Karpas-422 (cell line): ENCODE measurements around the gene COX7A1. TPM values are rescaled to one million over a fixed set of nuclear protein-coding genes. Genes with fewer than 3 reads are reported as not detected.
A peak's percentile ranks its signal among the peaks of the same experiment; 100 is the strongest.

Experiments
- DNase-seq: peaks from one replicate; pipeline ENCODE4 v3.0.0-alpha.2; 2015
- H2AFZ ChIP-seq: fragments of 200-600 bp; sonication (generic); 2 replicates; pipeline ENCODE4 v1.6.1; 2014; ENCODE audit warnings: antibody characterized with exemption, low read length, mixed read lengths
- H3K27ac ChIP-seq: fragments of 200-600 bp; sonication (generic); 2 replicates; pipeline ENCODE4 v1.5.1; 2014; ENCODE audit warnings: mild to moderate bottlenecking, low read length, moderate library complexity
- H3K27me3 ChIP-seq: fragments of 200-600 bp; sonication (generic); 2 replicates; pipeline ENCODE4 v1.6.1; 2014; ENCODE audit warnings: low read length, mixed read lengths
- H3K36me3 ChIP-seq: fragments of 200-600 bp; sonication (generic); 2 replicates; pipeline ENCODE4 v1.6.1; 2014; ENCODE audit warnings: low read length, mixed read lengths; ENCODE audit not compliant: insufficient read depth
- H3K4me1 ChIP-seq: fragments of 200-600 bp; sonication (generic); 2 replicates; pipeline ENCODE4 v1.6.1; 2014; ENCODE audit warnings: mild to moderate bottlenecking, low read length, mixed read lengths
- H3K4me2 ChIP-seq: fragments of 200-600 bp; sonication (generic); 2 replicates; pipeline ENCODE4 v1.6.1; 2014; ENCODE audit warnings: low read length, low read depth, mild to moderate bottlenecking; ENCODE audit not compliant: poor library complexity, severe bottlenecking
- H3K4me3 ChIP-seq: fragments of 200-600 bp; sonication (generic); 2 replicates; pipeline ENCODE4 v1.5.1; 2014; ENCODE audit warnings: mild to moderate bottlenecking, antibody characterized with exemption, low read length, mixed read lengths
- H3K79me2 ChIP-seq: fragments of 200-600 bp; sonication (generic); 2 replicates; pipeline ENCODE4 v1.6.1; 2014; ENCODE audit warnings: mild to moderate bottlenecking, low read length, mixed read lengths
- H3K9ac ChIP-seq: fragments of 200-600 bp; sonication (generic); 2 replicates; pipeline ENCODE4 v1.6.0; 2014; ENCODE audit warnings: low read length
- H3K9me2 ChIP-seq: fragments of 200-600 bp; sonication (generic), shearing (Covaris generic); replicated peaks from 2 replicates; pipeline ENCODE4 v1.6.0; 2014; ENCODE audit warnings: mild to moderate bottlenecking, low read length, moderate library complexity; ENCODE audit not compliant: insufficient read depth
- H3K9me3 ChIP-seq: fragments of 300-700, 200-600 bp; sonication (generic); 2 replicates; pipeline ENCODE4 v1.6.1; 2014; ENCODE audit warnings: low read length, mixed read lengths
- H4K20me1 ChIP-seq: fragments of 200-600 bp; sonication (generic); 2 replicates; pipeline ENCODE4 v1.6.1; 2014; ENCODE audit warnings: mild to moderate bottlenecking, antibody characterized with exemption, low read length, low read depth; ENCODE audit not compliant: insufficient read depth
- total RNA-seq: library from RNA; depleted of rRNA; stranded (reverse); fragments of >200 nt; shearing (Covaris generic); gene quantifications from 2 replicates; pipeline ENCODE4 v1.2.3, GENCODE V29; 2014; ENCODE audit warnings: low replicate concordance

COX7A1 gene
- total RNA-seq, 1 experiment from 2014 or later, result not detected

DNA sequence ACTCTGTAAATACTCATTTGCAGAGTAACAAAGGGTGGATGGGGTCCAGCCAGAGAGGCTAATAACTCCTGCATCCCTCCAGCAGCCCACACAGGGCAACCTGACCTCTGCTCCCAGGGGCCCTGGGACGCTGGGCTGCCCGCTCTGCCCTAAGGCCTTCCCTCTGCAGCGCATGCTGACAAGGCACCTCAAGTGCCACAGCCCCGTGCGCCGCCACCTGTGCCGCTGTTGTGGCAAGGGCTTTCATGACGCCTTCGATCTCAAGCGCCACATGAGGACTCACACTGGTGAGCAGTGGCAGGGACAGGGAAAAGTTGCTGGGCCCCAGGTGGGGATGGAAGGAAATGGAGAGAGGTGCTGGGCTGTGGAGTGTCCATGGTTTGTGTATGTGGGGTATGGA is 39.6 kb downstream of the COX7A1 start:
- H3K36me3 ChIP-seq, result peaks cover 9% of the 10 kb centered on the region; the same call in 1 of the 2 replicates
- H3K9me2 ChIP-seq, result no peaks in the 10 kb centered on the region
- H3K9me3 ChIP-seq, result no peaks in the 10 kb centered on the region
- no peak overlapping the region for H3K4me3 ChIP-seq
- peaks cover 20% of the 10 kb centered on the region for H3K79me2 ChIP-seq
- no peak overlapping the region for H3K4me2 ChIP-seq
- H2AFZ ChIP-seq, result no peak overlapping the region
- no peak overlapping the region for H3K9ac ChIP-seq
- H3K27me3 ChIP-seq, result no peaks in the 10 kb centered on the region
- no peak for DNase-seq
- peaks cover 36% of the 10 kb centered on the region for H4K20me1 ChIP-seq
- H3K27ac ChIP-seq, result no peak overlapping the region
- peaks cover 60% of the 10 kb centered on the region for H3K4me1 ChIP-seq

GRCh38 chr19:36111200-36111539 is 41.1 kb downstream of the COX7A1 start:
- H3K79me2 ChIP-seq, result peaks cover 10% of the 10 kb centered on the region; the same call in 1 of the 2 replicates
- no peak for DNase-seq
- H3K9me2 ChIP-seq, result no peaks in the 10 kb centered on the region
- H3K27ac ChIP-seq, result peak overlapping the region; percentile 87
- no peaks in the 10 kb centered on the region for H3K9me3 ChIP-seq
- no peaks in the 10 kb centered on the region for H3K27me3 ChIP-seq
- H3K9ac ChIP-seq, result peak overlapping the region; percentile 57
- no peak overlapping the region for H2AFZ ChIP-seq
- peaks cover 53% of the 10 kb centered on the region for H3K4me1 ChIP-seq
- H4K20me1 ChIP-seq, result peaks cover 43% of the 10 kb centered on the region
- H3K4me3 ChIP-seq, result peak overlapping the region; percentile 59
- H3K36me3 ChIP-seq, result peaks cover 6% of the 10 kb centered on the region; the same call in 1 of the 2 replicates
- peak overlapping the region; percentile 77 for H3K4me2 ChIP-seq

DNA sequence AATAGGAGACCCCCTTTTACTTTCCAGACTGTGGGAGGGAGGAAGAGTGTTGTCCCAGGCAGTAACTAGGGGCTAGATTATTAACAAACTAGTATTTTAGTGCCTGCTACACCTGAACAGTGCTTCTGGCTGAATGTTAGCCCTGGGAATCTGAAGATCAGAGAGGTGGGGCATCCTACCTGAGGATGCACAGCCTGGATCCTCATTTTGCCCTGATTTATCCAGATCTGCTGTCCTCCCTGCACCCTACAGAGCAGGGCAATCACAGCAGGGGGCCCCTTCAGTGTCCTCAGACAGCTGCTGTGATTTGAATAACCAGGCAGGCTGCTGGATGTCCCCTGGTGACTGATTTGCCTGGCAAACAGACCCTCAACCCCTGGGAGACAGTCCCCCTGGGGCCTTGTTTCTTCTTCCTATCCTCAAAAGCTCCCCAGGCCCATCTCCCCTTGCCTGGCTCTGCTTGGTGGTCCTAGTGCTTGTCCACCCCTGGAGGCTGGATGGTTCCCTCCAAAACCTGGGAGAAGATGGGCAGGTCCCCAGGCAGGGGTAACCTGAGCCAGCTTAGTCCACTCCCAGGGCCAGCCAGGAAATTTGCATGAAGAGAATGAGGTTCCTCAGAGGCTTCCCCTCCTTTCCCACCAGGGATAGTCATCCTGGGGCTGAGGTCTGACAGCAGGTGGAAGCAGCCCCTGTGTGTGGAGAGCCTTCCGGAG is 41.6 kb downstream of the COX7A1 start, which contains the start of gene OVOL3:
Gene OVOL3 (plus strand): TSS at position 657 of the 713 bp plus-strand sequence. CDS start 60 bp downstream, outside the sequence.
- peak; percentile 95 for DNase-seq
- Histone ChIP-seq H3K4me2 (peak within 1 kb of the TSS; percentile 77), H3K9me2 (no peaks in the 10 kb centered on the region)

GRCh38 chr19:36108684-36109083 is 43.6 kb downstream of the COX7A1 start:
- Histone ChIP-seq H2AFZ (no peak overlapping the region), H3K9me3 (no peaks in the 10 kb centered on the region), H3K4me2 (no peak overlapping the region), H3K27me3 (no peaks in the 10 kb centered on the region), H3K4me3 (no peak overlapping the region), H4K20me1 (peaks cover 41% of the 10 kb centered on the region), H3K79me2 (peaks cover 1% of the 10 kb centered on the region; the same call in 1 of the 2 replicates), H3K9me2 (no peaks in the 10 kb centered on the region), H3K27ac (no peak overlapping the region), H3K4me1 (peaks cover 37% of the 10 kb centered on the region), H3K36me3 (peaks cover 20% of the 10 kb centered on the region), H3K9ac (no peak overlapping the region)
- no peak for DNase-seq

More for the DNA sequence above, 41.6 kb downstream of the COX7A1 start, which contains the start of gene OVOL3:
- Histone ChIP-seq H3K79me2 (peaks cover 9% of the 10 kb centered on the region; the same call in 1 of the 2 replicates), H3K9me3 (no peaks in the 10 kb centered on the region), H3K9ac (peak within 1 kb of the TSS; percentile 57), H3K4me3 (peak within 1 kb of the TSS; percentile 59), H3K36me3 (peaks cover 6% of the 10 kb centered on the region; the same call in 1 of the 2 replicates), H4K20me1 (peaks cover 43% of the 10 kb centered on the region), H3K27ac (peak within 1 kb of the TSS; percentile 87), H3K4me1 (peaks cover 50% of the 10 kb centered on the region), H3K27me3 (no peaks in the 10 kb centered on the region), H2AFZ (no peak within 1 kb of the TSS)

DNA sequence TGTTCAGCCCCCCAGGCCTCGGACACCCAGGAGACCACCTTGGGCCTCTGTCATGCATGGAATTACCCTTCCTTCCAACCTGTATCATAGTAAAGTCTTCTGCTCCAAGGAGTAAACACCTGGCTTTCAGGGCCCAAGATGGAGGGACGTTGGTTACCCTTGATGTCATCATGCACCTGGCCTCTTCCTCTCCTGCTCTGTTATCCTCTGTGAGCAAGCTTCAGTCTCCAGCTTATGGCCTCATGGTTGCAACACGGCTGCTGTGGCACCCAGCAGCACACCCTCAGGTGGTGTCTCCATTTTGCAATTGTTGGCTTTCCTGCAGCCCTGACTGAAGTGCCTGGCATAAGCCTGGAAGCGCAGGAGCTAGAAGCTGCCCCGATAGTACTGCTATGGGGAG is 45.3 kb downstream of the COX7A1 start:
- Histone ChIP-seq H4K20me1 (peaks cover 27% of the 10 kb centered on the region), H3K4me1 (peaks cover 33% of the 10 kb centered on the region), H3K36me3 (peaks cover 21% of the 10 kb centered on the region), H3K4me2 (no peak overlapping the region), H2AFZ (no peak overlapping the region), H3K9me3 (no peaks in the 10 kb centered on the region), H3K79me2 (no peaks in the 10 kb centered on the region), H3K4me3 (no peak overlapping the region), H3K9me2 (no peaks in the 10 kb centered on the region), H3K27me3 (no peaks in the 10 kb centered on the region), H3K9ac (no peak overlapping the region), H3K27ac (no peak overlapping the region)
- no peak for DNase-seq

DNA sequence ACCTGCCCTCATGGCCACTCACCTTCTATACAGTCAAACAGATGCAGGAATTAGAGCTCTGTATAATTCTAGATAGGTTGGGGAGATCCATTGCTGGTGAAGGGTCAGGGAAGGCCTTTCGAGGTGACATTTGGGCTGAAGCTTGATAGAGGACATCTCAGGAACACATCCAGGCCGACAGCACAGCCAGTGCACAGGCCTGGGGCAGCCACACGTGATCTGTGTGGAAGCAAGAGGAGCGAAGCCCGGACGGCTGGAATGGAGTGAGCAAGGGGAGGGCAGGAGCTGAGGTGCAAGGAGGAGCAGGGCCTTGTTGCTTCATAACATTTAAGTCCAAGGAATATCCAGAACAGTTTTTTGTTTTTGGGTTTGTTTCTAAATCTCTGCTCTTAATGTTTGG is 45.8 kb downstream of the COX7A1 start:
- H3K4me1 ChIP-seq, result peaks cover 28% of the 10 kb centered on the region
- peaks cover 26% of the 10 kb centered on the region for H4K20me1 ChIP-seq
- no peaks in the 10 kb centered on the region for H3K9me2 ChIP-seq
- no peak for DNase-seq
- peaks cover 21% of the 10 kb centered on the region for H3K36me3 ChIP-seq
- H2AFZ ChIP-seq, result no peak overlapping the region
- no peak overlapping the region for H3K9ac ChIP-seq
- H3K9me3 ChIP-seq, result no peaks in the 10 kb centered on the region
- H3K27ac ChIP-seq, result no peak overlapping the region
- H3K27me3 ChIP-seq, result no peaks in the 10 kb centered on the region
- H3K4me3 ChIP-seq, result no peak overlapping the region
- H3K4me2 ChIP-seq, result no peak overlapping the region
- no peaks in the 10 kb centered on the region for H3K79me2 ChIP-seq

DNA sequence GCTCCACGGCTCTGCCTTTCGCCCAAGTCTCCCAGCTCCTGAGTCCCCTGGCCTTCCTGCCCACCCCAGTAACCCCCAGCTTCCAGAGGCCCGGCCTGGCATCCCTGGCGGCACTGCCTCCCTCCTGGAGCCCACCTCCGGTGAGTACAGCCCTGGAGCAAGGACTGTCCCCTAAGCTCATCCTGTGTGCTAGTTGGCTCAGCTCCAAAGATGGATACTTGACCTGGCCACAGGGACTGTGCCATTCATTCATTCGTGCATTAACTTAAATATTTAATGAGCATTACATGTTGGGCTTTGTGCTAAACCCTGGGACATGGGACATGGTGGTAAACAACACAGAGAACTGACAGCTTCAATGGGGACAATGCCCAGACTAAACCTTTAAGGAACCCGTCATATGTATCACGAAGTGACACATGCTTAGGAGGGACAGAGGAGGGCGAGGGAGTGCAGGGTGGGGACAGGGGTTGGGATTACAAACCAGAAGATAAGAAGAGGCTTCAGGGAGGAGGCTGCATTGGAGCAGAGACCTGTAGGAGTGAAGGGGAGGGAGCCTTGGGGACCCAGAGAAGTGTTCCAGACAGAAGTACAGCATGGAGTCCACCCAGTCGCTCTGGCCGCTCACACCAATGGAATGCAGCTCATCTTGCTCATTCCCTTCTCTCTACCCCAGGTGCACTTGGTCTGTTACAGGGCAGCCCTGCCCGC is 48.2 kb downstream of the COX7A1 start:
- H3K27me3 ChIP-seq, result no peaks in the 10 kb centered on the region
- peaks cover 19% of the 10 kb centered on the region for H4K20me1 ChIP-seq
- H3K4me1 ChIP-seq, result peaks cover 15% of the 10 kb centered on the region
- no peaks in the 10 kb centered on the region for H3K9me2 ChIP-seq
- no peaks in the 10 kb centered on the region for H3K79me2 ChIP-seq
- no peak overlapping the region for H3K4me2 ChIP-seq
- no peaks in the 10 kb centered on the region for H3K9me3 ChIP-seq
- no peak overlapping the region for H3K9ac ChIP-seq
- no peak for DNase-seq
- H3K4me3 ChIP-seq, result no peak overlapping the region
- peaks cover 25% of the 10 kb centered on the region for H3K36me3 ChIP-seq
- H3K27ac ChIP-seq, result no peak overlapping the region
- no peak overlapping the region for H2AFZ ChIP-seq

GRCh38 chr19:36103040-36103626 is 49.1 kb downstream of the COX7A1 start:
- H3K27me3 ChIP-seq, result no peaks in the 10 kb centered on the region
- no peaks in the 10 kb centered on the region for H3K9me3 ChIP-seq
- no peak overlapping the region for H3K4me2 ChIP-seq
- H3K4me1 ChIP-seq, result peaks cover 12% of the 10 kb centered on the region
- no peak overlapping the region for H3K9ac ChIP-seq
- H2AFZ ChIP-seq, result no peak overlapping the region
- no peak for DNase-seq
- no peak overlapping the region for H3K4me3 ChIP-seq
- no peaks in the 10 kb centered on the region for H3K9me2 ChIP-seq
- H3K27ac ChIP-seq, result no peak overlapping the region
- H3K36me3 ChIP-seq, result peaks cover 25% of the 10 kb centered on the region
- no peaks in the 10 kb centered on the region for H3K79me2 ChIP-seq
- peaks cover 15% of the 10 kb centered on the region; the same call in 1 of the 2 replicates for H4K20me1 ChIP-seq
